Coronary artery (tissue), 2 donors: ENCODE results near the gene PLCH1.

Experiments
- DNase-seq: peaks from one replicate; pipeline ENCODE4 v3.0.0-alpha.2; 2017; ENCODE audit warnings: low spot score
- H3K27ac ChIP-seq, 2 donors: fragments of 200-600 bp; sonication (generic); one replicate each; pipeline ENCODE4 v1.5.1; 2016 to 2019
- H3K4me3 ChIP-seq: fragments of 200-600 bp; sonication (generic); 2 replicates; pipeline ENCODE4 v1.5.1; 2016; ENCODE audit warnings: mild to moderate bottlenecking, moderate library complexity
- TF ChIP-seq, protein P1 (sequence below): fragments of 200-600 bp; sonication (generic); IDR thresholded peaks from one replicate; pipeline ENCODE4 v1.5.1; 2019; ENCODE audit warnings: antibody characterized with exemption

PLCH1 gene

GRCh38 chr3:155760653-155761052 is 15.8 kb upstream of the PLCH1 start:
- TF ChIP-seq, protein P1, sequence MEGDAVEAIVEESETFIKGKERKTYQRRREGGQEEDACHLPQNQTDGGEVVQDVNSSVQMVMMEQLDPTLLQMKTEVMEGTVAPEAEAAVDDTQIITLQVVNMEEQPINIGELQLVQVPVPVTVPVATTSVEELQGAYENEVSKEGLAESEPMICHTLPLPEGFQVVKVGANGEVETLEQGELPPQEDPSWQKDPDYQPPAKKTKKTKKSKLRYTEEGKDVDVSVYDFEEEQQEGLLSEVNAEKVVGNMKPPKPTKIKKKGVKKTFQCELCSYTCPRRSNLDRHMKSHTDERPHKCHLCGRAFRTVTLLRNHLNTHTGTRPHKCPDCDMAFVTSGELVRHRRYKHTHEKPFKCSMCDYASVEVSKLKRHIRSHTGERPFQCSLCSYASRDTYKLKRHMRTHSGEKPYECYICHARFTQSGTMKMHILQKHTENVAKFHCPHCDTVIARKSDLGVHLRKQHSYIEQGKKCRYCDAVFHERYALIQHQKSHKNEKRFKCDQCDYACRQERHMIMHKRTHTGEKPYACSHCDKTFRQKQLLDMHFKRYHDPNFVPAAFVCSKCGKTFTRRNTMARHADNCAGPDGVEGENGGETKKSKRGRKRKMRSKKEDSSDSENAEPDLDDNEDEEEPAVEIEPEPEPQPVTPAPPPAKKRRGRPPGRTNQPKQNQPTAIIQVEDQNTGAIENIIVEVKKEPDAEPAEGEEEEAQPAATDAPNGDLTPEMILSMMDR, result no peak
- DNase-seq, result no peak
- no peak overlapping the region for H3K27ac ChIP-seq
- H3K4me3 ChIP-seq, result no peak overlapping the region

DNA sequence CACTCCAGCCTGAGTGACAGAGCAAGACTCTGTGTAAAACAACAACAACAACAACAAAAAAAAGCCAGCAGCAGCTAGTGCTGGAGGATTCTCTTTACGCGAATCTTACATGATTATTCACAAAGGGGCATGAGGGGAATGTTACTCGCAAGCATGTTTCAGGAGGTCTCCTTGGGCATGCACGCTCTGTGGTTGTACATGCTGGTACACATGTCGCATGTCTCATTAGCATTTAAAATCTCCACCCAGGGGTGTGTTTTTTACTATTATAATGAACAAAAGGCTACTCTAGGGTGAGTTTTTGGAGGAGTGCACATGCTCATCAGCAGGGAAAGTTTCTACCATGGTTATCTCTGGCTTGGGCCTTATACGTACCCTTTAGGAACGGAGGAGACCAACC is 12.7 kb upstream of the PLCH1 start:
- Histone ChIP-seq H3K27ac (no peak overlapping the region), H3K4me3 (no peak overlapping the region)
- DNase-seq, result no peak
- TF ChIP-seq, protein P1, result no peak

DNA sequence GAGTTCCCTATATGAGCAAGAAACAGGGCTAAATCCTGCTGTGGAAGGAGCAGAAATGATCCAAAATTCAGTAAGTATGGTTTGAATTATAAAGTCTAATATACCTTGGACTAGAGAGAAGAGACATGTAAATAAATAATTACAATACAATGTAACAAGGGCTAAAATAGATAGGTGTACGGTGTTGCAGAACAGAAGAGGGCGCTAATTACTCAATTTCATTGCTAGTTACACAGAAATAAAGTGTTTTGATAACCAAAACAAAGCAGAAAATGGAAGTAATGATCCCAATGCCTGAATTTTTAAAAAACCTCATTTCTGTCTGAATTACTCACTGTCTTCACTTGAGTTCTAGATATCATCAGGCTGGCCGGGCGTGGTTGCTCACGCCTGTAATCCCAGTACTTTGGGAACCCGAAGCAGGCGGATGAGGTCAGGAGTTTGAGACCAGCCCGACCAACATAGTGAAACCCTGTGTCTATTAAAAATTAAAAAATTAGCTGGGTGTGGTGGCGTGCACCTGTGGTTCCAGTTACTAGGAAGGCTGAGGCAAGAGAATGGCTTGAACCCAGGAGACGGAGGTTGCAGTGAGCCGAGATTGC is 8.3 kb upstream of the PLCH1 start:
- Histone ChIP-seq H3K27ac (no peak overlapping the region), H3K4me3 (no peak overlapping the region)
- TF ChIP-seq, protein P1, result no peak
- DNase-seq, result no peak

- Histone ChIP-seq H3K27ac (no peak overlapping the region), H3K4me3 (no peak overlapping the region)
- TF ChIP-seq, protein P1, result no peak
- no peak for DNase-seq
Observed at GRCh38 chr3:155748611-155749365, 3.9 kb upstream of the PLCH1 start.

DNA sequence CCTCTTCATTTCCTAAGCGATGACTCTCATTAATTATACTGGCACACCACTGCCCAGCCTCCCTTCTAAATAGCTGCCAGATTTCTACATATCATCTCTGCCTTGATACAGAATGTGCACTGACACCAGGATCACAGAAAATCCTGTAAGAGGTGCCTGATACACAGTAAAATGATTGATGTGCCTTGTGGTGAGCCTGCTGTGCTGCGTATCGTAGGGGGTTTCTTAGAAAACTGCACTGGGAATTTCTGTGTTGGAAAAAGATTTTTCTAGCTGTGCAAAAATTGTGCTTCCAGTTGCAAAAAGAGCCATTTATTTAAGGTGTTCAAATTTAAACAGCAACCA is 3.0 kb upstream of the PLCH1 start:
- TF ChIP-seq, protein P1, result no peak
- no peak overlapping the region for H3K4me3 ChIP-seq

GRCh38 chr3:155747286-155747945 is 2.5 kb upstream of the PLCH1 start:
- H3K4me3 ChIP-seq, result no peak overlapping the region
- DNase-seq, result no peak
- TF ChIP-seq, protein P1, result no peak
- H3K27ac ChIP-seq, result no peak overlapping the region

More for the DNA sequence above, 3.0 kb upstream of the PLCH1 start:
- no peak for DNase-seq
- no peak overlapping the region for H3K27ac ChIP-seq
